ENCODE data around the gene BLCAP.

Gene BLCAP

DNA sequence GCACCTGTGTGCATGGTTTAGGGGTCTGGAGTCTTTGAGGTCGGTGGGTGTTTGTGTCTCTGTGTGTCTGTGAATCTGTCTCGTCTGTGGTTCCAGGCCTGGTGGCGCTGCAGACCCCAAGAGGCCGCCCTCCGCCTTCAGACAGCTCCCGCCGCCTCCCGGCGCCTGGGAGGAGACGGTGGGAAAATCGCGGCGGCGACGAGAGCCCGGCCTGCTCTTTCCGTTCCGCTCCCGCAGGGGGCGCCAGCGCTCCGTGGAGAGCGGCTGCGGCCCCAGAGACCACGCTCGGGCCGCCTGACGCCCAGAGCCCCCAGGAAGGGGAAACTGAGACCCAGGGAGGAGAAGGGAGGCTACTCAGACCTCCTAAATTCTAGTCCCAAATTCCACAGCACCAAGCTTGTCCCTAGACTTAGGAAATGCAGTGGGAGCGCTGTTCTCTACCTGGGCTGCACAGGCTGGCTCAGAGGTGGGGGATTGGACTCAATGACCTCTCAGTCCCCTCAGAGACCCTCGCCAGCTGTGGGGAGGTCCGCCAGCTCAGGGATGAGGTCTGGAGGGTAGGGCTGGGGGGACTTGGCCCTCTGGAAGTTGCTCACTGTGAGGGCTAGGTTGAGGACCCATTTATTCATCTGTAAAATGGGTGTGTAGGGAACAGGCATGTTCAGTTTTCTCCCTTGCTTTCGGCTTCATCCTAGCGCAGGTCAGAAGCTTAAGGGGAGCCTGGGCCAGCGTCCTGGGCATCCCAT is 36.9 kb upstream of the BLCAP start:
- no peak overlapping the region for H3K4me3 ChIP-seq (ENCODE audit: control insufficient read depth in 1 of 7, extremely low read depth in 1 of 7, insufficient read depth in 4 of 7, low read depth in 2 of 7, low read length in 6 of 7)

DNA sequence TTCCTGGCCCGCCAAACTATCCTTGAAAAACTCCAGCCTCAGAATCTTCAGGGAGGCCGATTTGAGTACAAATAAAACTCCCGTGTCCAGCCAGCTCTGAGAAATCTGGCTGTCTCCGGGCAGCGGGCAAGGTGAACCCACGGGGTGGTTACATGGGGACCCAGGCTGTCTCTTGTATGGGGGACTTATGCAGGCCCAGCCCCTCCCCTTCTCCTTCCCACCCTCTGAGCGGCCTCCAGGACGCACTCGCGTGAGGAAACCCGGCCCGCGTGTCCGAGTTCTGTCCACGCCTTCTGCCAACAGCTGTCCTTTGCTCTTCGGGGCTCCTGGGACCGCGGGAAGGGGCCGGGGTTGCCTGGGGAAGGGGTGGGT is 36.3 kb upstream of the BLCAP start:
- H3K27ac ChIP-seq (ENCODE audit: insufficient read depth in 1 of 2, low read depth in 1 of 2, low read length in 2 of 2, poor library complexity in 1 of 2, severe bottlenecking in 2 of 2), result no peak overlapping the region
- no peak for DNase-seq
- H3K4me1 ChIP-seq (ENCODE audit: control extremely low read depth in 1 of 4, control insufficient read depth in 4 of 4, insufficient read depth in 4 of 4, low read length in 3 of 4), result peaks cover 0 to 18% (median 17%) of the 10 kb centered on the region in 4 experiments
- ChIA-PET CTCF (interaction anchor here (1.1 to 6.7 kb wide), 11 partner anchors 9 to 441 kb away, joined by 3 to 64 read pairs (median 5); no protein-coding TSS in a partner anchor), POLR2A (no interaction called here)
- H3K27me3 ChIP-seq (replicated peaks in 2 of 5; ENCODE audit: control insufficient read depth in 4 of 5, insufficient read depth in 5 of 5, low read length in 4 of 5), result peaks cover 3 to 47% (median 4%) of the 10 kb centered on the region in 5 experiments
- H3K9me3 ChIP-seq (ENCODE audit: control extremely low read depth in 1 of 5, control insufficient read depth in 4 of 5, insufficient read depth in 2 of 5, low read depth in 1 of 5, low read length in 4 of 5), result peaks cover 0 to 3% (median 0%) of the 10 kb centered on the region in 5 experiments
- no peak overlapping the region for H3K4me3 ChIP-seq (ENCODE audit: control insufficient read depth in 1 of 7, extremely low read depth in 1 of 7, insufficient read depth in 4 of 7, low read depth in 2 of 7, low read length in 6 of 7)
- H3K36me3 ChIP-seq (ENCODE audit: control insufficient read depth in 4 of 4, insufficient read depth in 4 of 4, low read length in 3 of 4), result no peaks in the 10 kb centered on the region
- WGBS (ENCODE audit: insufficient coverage), result 38% methylated on average over 19 of the region's 19 CpGs

More for the DNA sequence above, 36.9 kb upstream of the BLCAP start:
- ChIA-PET POLR2A (no interaction called here), CTCF (interaction anchor here (0.6 to 6.7 kb wide), 16 partner anchors 9 to 657 kb away, joined by 3 to 64 read pairs (median 4); no protein-coding TSS in a partner anchor)
- 12% methylated on average over 34 of the region's 34 CpGs for WGBS (ENCODE audit: insufficient coverage)
- Histone ChIP-seq H3K27me3 (replicated peaks in 2 of 5; ENCODE audit: control insufficient read depth in 4 of 5, insufficient read depth in 5 of 5, low read length in 4 of 5) (peaks cover 3 to 50% (median 5%) of the 10 kb centered on the region in 5 experiments), H3K27ac (ENCODE audit: insufficient read depth in 1 of 2, low read depth in 1 of 2, low read length in 2 of 2, poor library complexity in 1 of 2, severe bottlenecking in 2 of 2) (no peak overlapping the region), H3K4me1 (ENCODE audit: control extremely low read depth in 1 of 4, control insufficient read depth in 4 of 4, insufficient read depth in 4 of 4, low read length in 3 of 4) (peaks cover 0 to 18% (median 17%) of the 10 kb centered on the region in 4 experiments), H3K9me3 (ENCODE audit: control extremely low read depth in 1 of 5, control insufficient read depth in 4 of 5, insufficient read depth in 2 of 5, low read depth in 1 of 5, low read length in 4 of 5) (peaks cover 0 to 3% (median 0%) of the 10 kb centered on the region in 5 experiments), H3K36me3 (ENCODE audit: control insufficient read depth in 4 of 4, insufficient read depth in 4 of 4, low read length in 3 of 4) (no peaks in the 10 kb centered on the region)
- DNase-seq, result peak; percentile 17 to 35 (median 34)

DNA sequence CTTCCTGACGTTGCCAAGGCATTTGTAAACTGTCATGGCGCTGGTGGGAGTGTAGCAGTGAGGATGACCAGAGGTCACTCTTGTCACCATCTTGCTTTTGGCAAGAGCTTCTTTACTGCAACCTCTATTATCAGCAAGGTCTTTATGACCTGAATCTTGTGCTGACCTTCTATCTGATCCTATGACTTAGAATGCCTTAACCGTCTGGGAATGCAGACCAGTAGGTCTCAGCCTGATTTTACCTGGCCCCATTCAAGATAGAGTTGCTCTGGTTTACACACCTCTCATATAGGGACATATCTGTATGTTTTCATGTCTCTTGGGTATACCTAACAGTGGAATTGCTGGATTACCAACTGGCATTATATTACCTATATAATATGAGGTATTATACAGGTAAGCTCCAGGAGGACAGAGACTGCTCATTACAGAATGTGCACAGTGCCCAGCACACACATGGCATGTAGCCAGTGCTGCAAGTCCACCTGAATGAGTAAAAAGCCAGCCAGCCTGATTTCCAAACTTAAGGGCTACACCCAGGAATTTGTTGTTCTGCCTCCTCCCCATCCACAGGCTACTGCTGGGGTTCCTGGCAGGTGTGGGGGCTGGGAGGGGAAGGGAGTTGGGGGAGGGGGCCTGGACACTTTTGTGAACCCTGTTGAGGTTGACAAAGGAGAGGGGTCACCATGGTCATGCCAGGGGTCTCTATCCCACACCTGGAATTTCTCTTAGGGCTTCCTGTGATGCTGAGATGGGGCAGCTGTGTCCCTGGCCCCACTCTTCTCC is 35.2 kb upstream of the BLCAP start:
- H3K4me3 ChIP-seq (ENCODE audit: control insufficient read depth in 1 of 7, extremely low read depth in 1 of 7, insufficient read depth in 4 of 7, low read depth in 2 of 7, low read length in 6 of 7), result no peak overlapping the region
- H3K27me3 ChIP-seq (replicated peaks in 2 of 5; ENCODE audit: control insufficient read depth in 4 of 5, insufficient read depth in 5 of 5, low read length in 4 of 5), result peaks cover 3 to 51% (median 4%) of the 10 kb centered on the region in 5 experiments
- H3K27ac ChIP-seq (ENCODE audit: insufficient read depth in 1 of 2, low read depth in 1 of 2, low read length in 2 of 2, poor library complexity in 1 of 2, severe bottlenecking in 2 of 2), result no peak overlapping the region
- H3K36me3 ChIP-seq (ENCODE audit: control insufficient read depth in 4 of 4, insufficient read depth in 4 of 4, low read length in 3 of 4), result no peaks in the 10 kb centered on the region
- WGBS (ENCODE audit: insufficient coverage), result 89% methylated on average over 3 of the region's 3 CpGs
- ChIA-PET POLR2A (no interaction called here), CTCF (interaction anchor here (3.2 to 6.7 kb wide), 3 partner anchors 8 to 430 kb away, joined by 20 to 64 read pairs (median 23); no protein-coding TSS in a partner anchor)
- peaks cover 0 to 13% (median 11%) of the 10 kb centered on the region in 4 experiments for H3K4me1 ChIP-seq (ENCODE audit: control extremely low read depth in 1 of 4, control insufficient read depth in 4 of 4, insufficient read depth in 4 of 4, low read length in 3 of 4)
- H3K9me3 ChIP-seq (ENCODE audit: control extremely low read depth in 1 of 5, control insufficient read depth in 4 of 5, insufficient read depth in 2 of 5, low read depth in 1 of 5, low read length in 4 of 5), result no peaks in the 10 kb centered on the region
- no peak for DNase-seq

DNA sequence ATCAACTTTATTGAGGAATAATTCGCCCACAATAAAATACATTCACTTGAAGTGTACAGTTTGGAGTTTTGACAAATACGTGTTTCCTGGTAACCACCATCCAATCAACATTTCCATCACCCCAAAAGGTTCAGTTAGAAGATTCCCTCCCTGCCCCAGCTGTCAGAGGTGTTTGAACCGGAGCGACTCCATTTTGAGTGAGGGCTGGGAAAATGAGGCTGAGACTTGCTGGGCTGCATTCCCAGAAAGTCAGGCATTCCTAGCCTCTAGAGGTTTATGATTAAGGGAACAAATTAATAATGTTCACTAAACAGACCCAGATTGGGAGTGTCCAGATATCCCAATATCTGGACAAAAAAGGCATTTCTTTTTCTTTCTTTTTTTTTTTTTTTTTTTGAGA is 33.0 kb upstream of the BLCAP start:
- H3K4me3 ChIP-seq (ENCODE audit: control insufficient read depth in 1 of 7, extremely low read depth in 1 of 7, insufficient read depth in 4 of 7, low read depth in 2 of 7, low read length in 6 of 7), result no peak overlapping the region
- peaks cover 0 to 2% (median 0%) of the 10 kb centered on the region in 4 experiments for H3K4me1 ChIP-seq (ENCODE audit: control extremely low read depth in 1 of 4, control insufficient read depth in 4 of 4, insufficient read depth in 4 of 4, low read length in 3 of 4)
- POLR2A ChIA-PET, result no interaction called here
- no CpG with 5 or more reads among the region's 4 CpGs for WGBS (ENCODE audit: insufficient coverage)
- no peak for DNase-seq
- CTCF ChIA-PET, result interaction anchor here (0.7 kb wide), 1 partner anchor 11 kb away, joined by 3 read pairs; no protein-coding TSS in a partner anchor
- H3K9me3 ChIP-seq (ENCODE audit: control extremely low read depth in 1 of 5, control insufficient read depth in 4 of 5, insufficient read depth in 2 of 5, low read depth in 1 of 5, low read length in 4 of 5), result no peaks in the 10 kb centered on the region
- H3K36me3 ChIP-seq (ENCODE audit: control insufficient read depth in 4 of 4, insufficient read depth in 4 of 4, low read length in 3 of 4), result no peaks in the 10 kb centered on the region
- no peak overlapping the region for H3K27ac ChIP-seq (ENCODE audit: insufficient read depth in 1 of 2, low read depth in 1 of 2, low read length in 2 of 2, poor library complexity in 1 of 2, severe bottlenecking in 2 of 2)
- H3K27me3 ChIP-seq (replicated peaks in 2 of 5; ENCODE audit: control insufficient read depth in 4 of 5, insufficient read depth in 5 of 5, low read length in 4 of 5), result peaks cover 2 to 48% (median 5%) of the 10 kb centered on the region in 5 experiments

DNA sequence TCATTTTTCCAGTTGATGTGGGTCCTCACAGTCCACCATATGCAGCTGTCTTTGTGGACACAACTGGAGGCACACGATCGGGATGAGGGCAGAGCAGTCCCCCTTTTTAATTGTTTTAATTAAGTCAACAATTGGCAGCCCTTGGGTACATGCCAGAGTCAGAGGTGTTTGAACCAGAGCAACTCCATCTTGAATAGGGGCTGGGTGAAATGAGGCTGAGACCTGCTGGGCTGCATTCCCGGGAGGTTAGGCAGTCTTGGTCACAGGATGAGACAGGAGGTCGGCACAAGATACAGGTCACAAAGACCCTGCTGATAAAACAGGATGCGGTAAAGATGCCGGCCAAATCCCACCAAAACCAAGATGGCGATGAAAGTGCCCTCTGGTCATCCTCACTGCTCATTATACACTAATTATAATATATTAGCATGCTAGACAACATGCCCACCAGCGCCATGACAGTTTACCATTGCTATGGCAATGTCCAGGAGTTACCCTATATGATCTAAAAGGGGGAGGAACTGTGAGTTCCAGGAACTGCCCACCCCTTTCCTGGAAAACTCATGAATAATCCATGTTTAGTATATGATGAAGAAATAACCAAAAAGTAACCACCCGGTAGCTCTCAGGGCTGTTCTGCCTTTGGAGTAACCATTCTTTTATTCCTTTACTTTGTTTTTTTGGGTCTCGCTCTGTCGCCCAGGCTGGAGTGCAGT is 31.8 kb upstream of the BLCAP start:
- no peak for DNase-seq
- 94% methylated on average over 9 of the region's 11 CpGs for WGBS (ENCODE audit: insufficient coverage)
- CTCF ChIA-PET, result no interaction called here
- peaks cover 2 to 41% (median 5%) of the 10 kb centered on the region in 5 experiments for H3K27me3 ChIP-seq (replicated peaks in 2 of 5; ENCODE audit: control insufficient read depth in 4 of 5, insufficient read depth in 5 of 5, low read length in 4 of 5)
- H3K36me3 ChIP-seq (ENCODE audit: control insufficient read depth in 4 of 4, insufficient read depth in 4 of 4, low read length in 3 of 4), result no peaks in the 10 kb centered on the region
- no peak overlapping the region for H3K4me3 ChIP-seq (ENCODE audit: control insufficient read depth in 1 of 7, extremely low read depth in 1 of 7, insufficient read depth in 4 of 7, low read depth in 2 of 7, low read length in 6 of 7)
- POLR2A ChIA-PET, result no interaction called here
- peaks cover 0 to 2% (median 0%) of the 10 kb centered on the region in 4 experiments for H3K4me1 ChIP-seq (ENCODE audit: control extremely low read depth in 1 of 4, control insufficient read depth in 4 of 4, insufficient read depth in 4 of 4, low read length in 3 of 4)
- H3K27ac ChIP-seq (ENCODE audit: insufficient read depth in 1 of 2, low read depth in 1 of 2, low read length in 2 of 2, poor library complexity in 1 of 2, severe bottlenecking in 2 of 2), result no peak overlapping the region
- no peaks in the 10 kb centered on the region for H3K9me3 ChIP-seq (ENCODE audit: control extremely low read depth in 1 of 5, control insufficient read depth in 4 of 5, insufficient read depth in 2 of 5, low read depth in 1 of 5, low read length in 4 of 5)

DNA sequence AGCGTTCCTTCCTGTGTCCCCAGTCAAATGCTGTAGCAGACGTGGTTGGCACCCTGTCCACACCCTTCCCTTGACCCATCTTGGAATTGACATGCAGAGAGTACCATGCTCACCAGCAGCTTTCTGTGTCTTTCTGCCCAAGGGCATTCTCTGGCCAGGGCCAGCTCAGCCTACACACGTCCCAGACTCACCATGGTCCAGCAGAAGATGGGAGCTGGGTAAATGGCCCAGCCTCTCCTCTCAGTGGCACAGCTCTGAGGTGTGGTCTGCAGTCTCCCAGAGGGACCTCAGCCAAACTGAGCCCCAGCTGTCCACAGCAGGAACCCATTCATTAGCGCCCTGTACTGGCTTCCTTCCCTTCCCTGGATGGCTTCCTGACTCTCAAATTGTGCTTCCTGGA is 31.1 kb upstream of the BLCAP start:
- Histone ChIP-seq H3K9me3 (ENCODE audit: control extremely low read depth in 1 of 5, control insufficient read depth in 4 of 5, insufficient read depth in 2 of 5, low read depth in 1 of 5, low read length in 4 of 5) (no peaks in the 10 kb centered on the region), H3K4me3 (ENCODE audit: control insufficient read depth in 1 of 7, extremely low read depth in 1 of 7, insufficient read depth in 4 of 7, low read depth in 2 of 7, low read length in 6 of 7) (no peak overlapping the region), H3K36me3 (ENCODE audit: control insufficient read depth in 4 of 4, insufficient read depth in 4 of 4, low read length in 3 of 4) (no peaks in the 10 kb centered on the region), H3K27ac (ENCODE audit: insufficient read depth in 1 of 2, low read depth in 1 of 2, low read length in 2 of 2, poor library complexity in 1 of 2, severe bottlenecking in 2 of 2) (no peak overlapping the region), H3K4me1 (ENCODE audit: control extremely low read depth in 1 of 4, control insufficient read depth in 4 of 4, insufficient read depth in 4 of 4, low read length in 3 of 4) (no peaks in the 10 kb centered on the region), H3K27me3 (replicated peaks in 2 of 5; ENCODE audit: control insufficient read depth in 4 of 5, insufficient read depth in 5 of 5, low read length in 4 of 5) (peaks cover 2 to 40% (median 5%) of the 10 kb centered on the region in 5 experiments)
- POLR2A ChIA-PET, result no interaction called here
- CTCF ChIA-PET, result no interaction called here
- 74% methylated on average over 4 of the region's 4 CpGs for WGBS (ENCODE audit: insufficient coverage)
- DNase-seq, result no peak
